ENCODE measurements around the gene CFAP299. TPM values are rescaled to one million over a fixed set of nuclear protein-coding genes. Genes with fewer than 3 reads are reported as not detected.

The CFAP299 gene
- total RNA-seq, 4 donors from 2014 or later: 5.1 TPM; not detected in 3

- Histone ChIP-seq H3K27ac (no peak overlapping the region), H3K4me1 (no peaks in the 10 kb centered on the region), H3K27me3 (no peaks in the 10 kb centered on the region), H3K9me3 (no peaks in the 10 kb centered on the region), H3K4me3 (no peak overlapping the region), H3K36me3 (no peaks in the 10 kb centered on the region)
- TF ChIP-seq CTCF (IDR thresholded peaks at IDR 0.05) (no peak), EP300 (IDR thresholded peaks at IDR 0.05) (no peak), POLR2AphosphoS5 (IDR thresholded peaks at IDR 0.05) (no peak)
- ATAC-seq: no peak
- 91 to 98% methylated on average over 3 of the region's 3 CpGs for WGBS, 2 donors (ENCODE audit: low coverage in 1 of 2)
These were observed 581.2 kb downstream of the CFAP299 start for GRCh38 chr4:80916770-80917169.

GRCh38 chr4:80918004-80918403, 582.5 kb downstream of the CFAP299 start:
- Histone ChIP-seq H3K36me3 (no peaks in the 10 kb centered on the region), H3K4me3 (no peak overlapping the region), H3K27ac (no peak overlapping the region), H3K27me3 (no peaks in the 10 kb centered on the region), H3K4me1 (no peaks in the 10 kb centered on the region), H3K9me3 (no peaks in the 10 kb centered on the region)
- TF ChIP-seq POLR2AphosphoS5 (IDR thresholded peaks at IDR 0.05) (no peak), CTCF (IDR thresholded peaks at IDR 0.05) (no peak), EP300 (IDR thresholded peaks at IDR 0.05) (no peak), POLR2A (IDR thresholded peaks at IDR 0.05) (no peak)
- ATAC-seq: no peak

GRCh38 chr4:80921441-80921840, 585.9 kb downstream of the CFAP299 start:
- no peak for TF ChIP-seq CTCF (IDR thresholded peaks at IDR 0.05)
- WGBS, 2 donors (ENCODE audit: low coverage in 1 of 2): 72 to 85% methylated on average over 2 of the region's 2 CpGs

GRCh38 chr4:80922941-80923340, 587.4 kb downstream of the CFAP299 start:
- H3K27me3 ChIP-seq: no peaks in the 10 kb centered on the region
- no peaks in the 10 kb centered on the region for H3K4me1 ChIP-seq
- no peak for TF ChIP-seq POLR2A (IDR thresholded peaks at IDR 0.05)
- TF ChIP-seq POLR2AphosphoS5 (IDR thresholded peaks at IDR 0.05): no peak
- no peak for TF ChIP-seq CTCF (IDR thresholded peaks at IDR 0.05)
- TF ChIP-seq EP300 (IDR thresholded peaks at IDR 0.05): no peak
- no peaks in the 10 kb centered on the region for H3K36me3 ChIP-seq
- no peak overlapping the region for H3K27ac ChIP-seq
- ATAC-seq: no peak
- WGBS, 2 donors (ENCODE audit: low coverage in 1 of 2): 90 to 91% methylated on average over 2 of the region's 2 CpGs
- H3K9me3 ChIP-seq: no peaks in the 10 kb centered on the region
- H3K4me3 ChIP-seq: no peak overlapping the region

More at GRCh38 chr4:80921441-80921840, 585.9 kb downstream of the CFAP299 start:
- H3K36me3 ChIP-seq: no peaks in the 10 kb centered on the region
- H3K27ac ChIP-seq: no peak overlapping the region
- no peaks in the 10 kb centered on the region for H3K9me3 ChIP-seq
- no peaks in the 10 kb centered on the region for H3K4me1 ChIP-seq
- no peaks in the 10 kb centered on the region for H3K27me3 ChIP-seq
- no peak for ATAC-seq
- no peak overlapping the region for H3K4me3 ChIP-seq

- WGBS, 2 donors (ENCODE audit: low coverage in 1 of 2): 94 to 100% methylated on average over 1 of the region's 1 CpG
- Histone ChIP-seq H3K4me3 (no peak overlapping the region), H3K27ac (no peak overlapping the region), H3K36me3 (no peaks in the 10 kb centered on the region), H3K4me1 (no peaks in the 10 kb centered on the region), H3K27me3 (no peaks in the 10 kb centered on the region), H3K9me3 (no peaks in the 10 kb centered on the region)
- no peak for ATAC-seq
- no peak for TF ChIP-seq EP300 (IDR thresholded peaks at IDR 0.05)
- no peak for TF ChIP-seq POLR2AphosphoS5 (IDR thresholded peaks at IDR 0.05)
- TF ChIP-seq POLR2A (IDR thresholded peaks at IDR 0.05): no peak
- TF ChIP-seq CTCF (IDR thresholded peaks at IDR 0.05): no peak
These were observed 589.8 kb downstream of the CFAP299 start for GRCh38 chr4:80925293-80925692.

Data from gastroesophageal sphincter (tissue), 4 donors.